ENCODE measurements around the gene SHFL. TPM values are rescaled to one million over a fixed set of nuclear protein-coding genes. Genes with fewer than 3 reads are reported as not detected.

The SHFL gene
- total RNA-seq, 4 donors from 2014 or later: 17.4 to 34.9 (median 26.1) TPM

- no peak overlapping the region for H3K27ac ChIP-seq (replicated peaks in 1 of 4)
- peaks cover 15 to 47% (median 30%) of the 10 kb centered on the region in 4 donors for H3K4me1 ChIP-seq
- TF ChIP-seq EP300 (IDR thresholded peaks at IDR 0.05) (no peak), POLR2A (IDR thresholded peaks at IDR 0.05; ENCODE audit: low read depth) (no peak)
- no peaks in the 10 kb centered on the region for H3K27me3 ChIP-seq
- intact Hi-C loops (cut with DNase I): no loop called here
- H3K9me3 ChIP-seq: no peaks in the 10 kb centered on the region
- no peak for DNase-seq (ENCODE audit: extremely low spot score)
- 81% methylated on average over 25 of the region's 26 CpGs for WGBS
- peaks cover 46 to 74% (median 71%) of the 10 kb centered on the region in 4 donors for H3K36me3 ChIP-seq
- no peak overlapping the region for H3K4me3 ChIP-seq
These were observed 28.7 kb downstream of the SHFL start for GRCh38 chr19:10114651-10115391.

DNA sequence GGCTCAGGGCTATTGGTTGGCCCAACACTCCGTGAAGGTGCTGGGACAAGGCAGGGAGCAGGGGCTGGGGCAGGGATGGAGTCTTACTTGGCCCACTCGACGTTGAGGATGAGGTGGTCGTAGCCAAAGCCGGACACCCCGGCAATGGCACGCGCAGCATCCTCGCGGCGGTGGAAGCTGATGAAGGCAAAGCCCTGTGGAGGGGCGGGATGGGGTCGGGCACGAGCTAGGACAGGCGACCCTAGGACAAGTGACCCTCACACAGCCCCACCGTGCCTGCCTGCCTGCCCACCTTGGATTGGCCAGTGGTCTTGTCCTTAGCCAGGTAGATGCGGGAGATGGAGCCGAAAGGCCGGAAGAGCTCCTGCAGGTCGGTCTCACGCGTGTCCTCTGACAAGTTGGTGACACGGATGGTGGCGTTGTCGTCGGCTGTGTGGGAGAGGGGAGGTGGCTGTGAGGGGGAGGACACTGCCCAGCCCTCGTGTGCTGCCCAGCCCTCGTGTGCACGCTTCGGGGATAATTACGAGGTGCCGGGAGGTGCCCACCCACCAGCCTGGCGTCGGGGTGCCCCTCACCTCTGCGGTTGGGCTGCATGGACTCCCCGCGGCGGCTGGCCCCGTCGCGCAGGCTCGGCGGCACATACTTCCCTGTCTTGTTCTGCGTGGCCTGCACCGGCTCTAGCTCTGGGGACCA lies 29.4 kb downstream of the SHFL start:
- no peak overlapping the region for H3K27ac ChIP-seq (replicated peaks in 1 of 4)
- intact Hi-C loops (cut with DNase I): no loop called here
- 86% methylated on average over 29 of the region's 45 CpGs for WGBS
- H3K9me3 ChIP-seq: no peaks in the 10 kb centered on the region
- H3K4me3 ChIP-seq: no peak overlapping the region
- no peak for TF ChIP-seq POLR2A (IDR thresholded peaks at IDR 0.05; ENCODE audit: low read depth)
- no peak for TF ChIP-seq EP300 (IDR thresholded peaks at IDR 0.05)
- no peak for TF ChIP-seq CTCF (IDR thresholded peaks at IDR 0.05)
- no peak for TF ChIP-seq POLR2AphosphoS5 (IDR thresholded peaks at IDR 0.05)
- peaks cover 18 to 54% (median 34%) of the 10 kb centered on the region in 4 donors for H3K4me1 ChIP-seq
- no peaks in the 10 kb centered on the region for H3K27me3 ChIP-seq
- no peak for DNase-seq (ENCODE audit: extremely low spot score)
- peaks cover 39 to 66% (median 64%) of the 10 kb centered on the region in 4 donors for H3K36me3 ChIP-seq

DNA sequence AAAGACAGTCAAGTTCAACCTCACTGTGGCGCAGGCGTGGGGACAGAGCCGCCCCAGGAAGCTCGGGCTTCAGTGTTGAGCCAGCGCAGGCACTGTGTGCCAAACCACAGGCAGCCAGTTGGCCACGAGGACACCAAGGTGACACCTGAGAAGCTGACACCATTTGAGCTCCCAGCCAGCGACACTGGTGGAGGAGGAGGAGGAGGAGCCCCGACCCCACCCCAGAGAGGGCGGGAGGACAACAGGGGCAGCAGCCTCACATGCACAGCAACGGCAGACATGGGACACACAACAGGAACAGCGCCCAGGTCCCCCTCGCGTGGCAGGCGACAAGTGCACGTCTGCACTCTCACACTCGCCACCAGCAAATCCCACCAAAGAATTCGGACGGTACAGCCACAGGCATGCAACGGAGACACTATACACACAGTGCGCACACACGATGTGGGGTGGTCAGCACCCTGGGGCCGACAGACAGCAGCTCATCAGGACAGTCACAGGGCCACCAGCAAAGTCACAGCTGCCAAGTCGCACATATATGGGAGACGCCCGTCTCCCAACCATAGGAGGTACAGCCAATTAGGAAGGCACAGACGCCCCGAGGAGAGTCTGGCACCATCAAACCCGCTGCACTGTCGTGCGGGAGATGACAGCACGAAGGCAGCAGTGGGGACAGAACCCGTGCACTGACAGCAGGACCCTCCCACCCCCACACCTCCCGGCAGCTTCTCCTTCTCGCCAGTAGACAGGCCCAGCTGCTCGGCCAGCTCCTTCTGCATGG lies 30.2 kb downstream of the SHFL start:
- intact Hi-C loops (cut with DNase I): no loop called here
- TF ChIP-seq CTCF (IDR thresholded peaks at IDR 0.05): no peak
- no peak for TF ChIP-seq POLR2A (IDR thresholded peaks at IDR 0.05; ENCODE audit: low read depth)
- no peak for TF ChIP-seq EP300 (IDR thresholded peaks at IDR 0.05)
- TF ChIP-seq POLR2AphosphoS5 (IDR thresholded peaks at IDR 0.05): no peak

GRCh38 chr19:10116866-10117616 lies 30.9 kb downstream of the SHFL start:
- no peak overlapping the region for H3K27ac ChIP-seq (replicated peaks in 1 of 4)
- H3K27me3 ChIP-seq: no peaks in the 10 kb centered on the region
- TF ChIP-seq CTCF (IDR thresholded peaks at IDR 0.05) (no peak), EP300 (IDR thresholded peaks at IDR 0.05) (no peak), POLR2AphosphoS5 (IDR thresholded peaks at IDR 0.05) (no peak), POLR2A (IDR thresholded peaks at IDR 0.05; ENCODE audit: low read depth) (no peak)
- no peaks in the 10 kb centered on the region for H3K9me3 ChIP-seq
- peaks cover 29 to 53% (median 50%) of the 10 kb centered on the region in 4 donors for H3K36me3 ChIP-seq
- DNase-seq (ENCODE audit: extremely low spot score): no peak
- 85% methylated on average over 6 of the region's 21 CpGs for WGBS
- H3K4me3 ChIP-seq: no peak overlapping the region
- intact Hi-C loops (cut with DNase I): no loop called here
- H3K4me1 ChIP-seq: peaks cover 18 to 58% (median 45%) of the 10 kb centered on the region in 4 donors

More for the DNA sequence above, 30.2 kb downstream of the SHFL start:
- 90% methylated on average over 24 of the region's 35 CpGs for WGBS
- H3K36me3 ChIP-seq: peaks cover 32 to 59% (median 57%) of the 10 kb centered on the region in 4 donors
- no peak overlapping the region for H3K4me3 ChIP-seq
- no peaks in the 10 kb centered on the region for H3K27me3 ChIP-seq
- DNase-seq (ENCODE audit: extremely low spot score): no peak
- no peaks in the 10 kb centered on the region for H3K9me3 ChIP-seq
- no peak overlapping the region for H3K27ac ChIP-seq (replicated peaks in 1 of 4)
- H3K4me1 ChIP-seq: peaks cover 18 to 58% (median 38%) of the 10 kb centered on the region in 4 donors

Data from esophagus muscularis mucosa (tissue), 4 donors.